ENCODE measurements around the gene G6PD. TPM values are rescaled to one million over a fixed set of nuclear protein-coding genes. Genes with fewer than 3 reads are reported as not detected.
A peak's percentile ranks its signal among the peaks of the same experiment; 100 is the strongest.

Gene G6PD
- total and polyA plus RNA-seq, 2 of the 4 experiments (the other 2 are of a cell fraction), result 77.1 to 213 TPM

DNA sequence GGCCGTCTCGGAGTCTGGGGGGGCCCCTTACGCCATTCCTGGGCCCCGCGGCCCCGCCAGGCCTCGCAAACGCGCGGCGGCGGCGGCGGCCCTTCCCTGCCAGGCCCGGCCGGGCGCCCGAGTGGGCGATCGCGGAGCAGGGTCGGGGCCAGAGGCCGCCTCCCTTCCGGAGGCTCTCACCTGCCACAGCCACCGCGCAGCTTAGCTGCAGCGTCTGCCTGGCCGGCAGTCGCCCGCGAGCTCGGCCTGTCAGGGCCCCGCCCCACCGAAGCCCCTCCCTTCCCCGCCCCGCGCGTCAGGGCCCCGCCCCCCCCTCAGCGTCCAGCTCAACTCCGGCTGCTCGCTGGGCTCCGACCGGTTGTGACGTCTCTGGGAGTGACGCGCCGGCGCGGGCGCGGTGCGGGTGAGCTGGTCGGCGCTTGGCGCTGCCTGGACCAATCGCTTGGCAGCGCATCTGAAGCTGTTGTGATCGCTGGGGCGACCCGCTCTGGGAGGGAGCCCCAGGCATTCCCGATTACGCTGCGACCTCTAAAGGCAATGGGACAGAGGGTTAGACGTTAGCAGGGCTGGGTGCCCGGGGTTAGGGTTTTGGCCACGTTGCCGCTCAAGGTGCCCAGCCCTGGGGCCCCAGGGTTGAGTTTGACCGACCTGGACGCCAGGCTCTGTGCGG is 56.1 kb downstream of the G6PD start, which contains the start of gene SLC10A3:
SLC10A3 (minus strand) TSS at position 216 of the 670 bp plus-strand sequence. CDS start 1,689 bp downstream, outside the sequence.
- peak within 1 kb of the TSS; percentile 95 for H3K9ac ChIP-seq (ENCODE audit: low read depth, low read length)
- H3K18ac ChIP-seq (ENCODE audit: low read depth, low read length), result peak within 1 kb of the TSS; percentile 71; the same call in 1 of the 2 replicates
- peaks cover 8% of the 10 kb centered on the region; the same call in 1 of the 2 replicates for H3K9me1 ChIP-seq (ENCODE audit: insufficient read depth, low read length)
- BruUV-seq (replicated peaks), result no TSS peak
- ChIA-PET POLR2A (ENCODE audit: unreplicated experiment) (interaction anchor here (0.5 to 1.0 kb wide), 2 partner anchors 12 to 119 kb away, joined by 3 read pairs; no protein-coding TSS in a partner anchor), CTCF (interaction anchor here (0.6 kb wide), 1 partner anchor 63 kb away, joined by 4 read pairs; no protein-coding TSS in a partner anchor)
- H3K27ac ChIP-seq (ENCODE audit: insufficient read depth, low read length), result peak within 1 kb of the TSS; percentile 93
- peak within 1 kb of the TSS; percentile 89 for H3K4me2 ChIP-seq (ENCODE audit: low read depth, low read length)
- peak within 1 kb of the TSS; percentile 86 to 89; a peak in 2 of 4 replicates for H4K8ac ChIP-seq (ENCODE audit: low read depth in 2 of 2, low read length in 2 of 2)
- H3K4me1 ChIP-seq (ENCODE audit: control insufficient read depth, insufficient read depth, low read length), result peaks cover 2% of the 10 kb centered on the region; the same call in 1 of the 2 replicates
- H3K23ac ChIP-seq (ENCODE audit: low read depth, low read length), result peak within 1 kb of the TSS; percentile 91
- H3K79me1 ChIP-seq (ENCODE audit: low read depth in 1 of 2, low read length in 2 of 2), result peaks cover 0 to 25% of the 10 kb centered on the region in 2 experiments; a peak in 2 of 4 replicates
- peak within 1 kb of the TSS; percentile 15; the same call in 1 of the 2 replicates for H4K91ac ChIP-seq (ENCODE audit: insufficient read depth, low read depth, low read length)
- peak within 1 kb of the TSS; percentile 66 for H2AK5ac ChIP-seq (ENCODE audit: low read depth, low read length)
- in situ Hi-C loops (cut with MboI; ENCODE audit: low sequenced_read_pairs), result no loop called here
- peak; percentile 86 for ATAC-seq (ENCODE audit: low read depth)
- intact Hi-C loops (cut with micrococcal nuclease), result loop anchor here (1.0 to 2.0 kb wide), 3 partner anchors 26 to 56 kb away; partner anchors contain the start of genes FAM3A, G6PD and IKBKG
- H4K5ac ChIP-seq (ENCODE audit: low read depth, low read length), result peak within 1 kb of the TSS; percentile 75
- H4K20me1 ChIP-seq (ENCODE audit: insufficient read depth, low read length), result no peaks in the 10 kb centered on the region; the same call in 1 of the 2 replicates
- peak within 1 kb of the TSS; percentile 96 for H2AK9ac ChIP-seq (replicated peaks; ENCODE audit: low read depth, low read length, poor library complexity)
- peaks cover 5% of the 10 kb centered on the region; the same call in 1 of the 2 replicates for H3K36me3 ChIP-seq (ENCODE audit: control insufficient read depth, insufficient read depth, low read length)
- peak within 1 kb of the TSS; percentile 91 for H2AFZ ChIP-seq (replicated peaks; ENCODE audit: low read length, poor library complexity)
- no peaks in the 10 kb centered on the region for H3K27me3 ChIP-seq (ENCODE audit: control insufficient read depth, insufficient read depth, low read length)
- 0 out of 2 replicates have a peak within 1 kb of the TSS, but pooled peaks have one; percentile 30 for H2BK120ac ChIP-seq (ENCODE audit: low read depth, low read length)
- DNase-seq, result peak; percentile 92
- H3K56ac ChIP-seq (ENCODE audit: extremely low read depth, insufficient read depth, low read length), result peak within 1 kb of the TSS; percentile 76; the same call in 1 of the 2 replicates
- 32% methylated on average over 22 of the region's 71 CpGs; no CpG with 5 or more reads in 1 of the 2 experiments for WGBS, 2 experiments (ENCODE audit: extremely low coverage in 2 of 2, insufficient read length in 1 of 2)
- H2BK5ac ChIP-seq (ENCODE audit: low read depth, low read length, poor library complexity, severe bottlenecking), result peak within 1 kb of the TSS; percentile 69
- peak within 1 kb of the TSS; percentile 85 for H3K4ac ChIP-seq (ENCODE audit: low read depth, low read length)
- no peaks in the 10 kb centered on the region for H3K9me3 ChIP-seq (ENCODE audit: control insufficient read depth, insufficient read depth, low read length)
- TF ChIP-seq NFE2L2 (IDR thresholded peaks at IDR 0.05; ENCODE audit: low read depth, low read length), result no peak
- 0 out of 2 replicates have a peak, but pooled peaks have one; percentile 13 for TF ChIP-seq RAD21 (IDR thresholded peaks at IDR 0.05; ENCODE audit: low read length)
- TF ChIP-seq CTCF (conservative IDR thresholded peaks at IDR 0.05; ENCODE audit: low read depth, low read length), result 0 out of 2 replicates have a peak, but pooled peaks have one; percentile 10
- no peak for TF ChIP-seq USF2 (IDR thresholded peaks at IDR 0.05; ENCODE audit: low read depth, low read length)
- peak; percentile 95 for TF ChIP-seq POLR2A (IDR thresholded peaks at IDR 0.05; ENCODE audit: low read depth, low read length)
- 0 out of 2 replicates have a peak, but pooled peaks have one; percentile 35 for TF ChIP-seq MAZ (IDR thresholded peaks at IDR 0.05; ENCODE audit: borderline replicate concordance, low read depth, low read length)
- TF ChIP-seq RCOR1 (IDR thresholded peaks at IDR 0.05; ENCODE audit: insufficient replicate concordance, low read length), result no peak
- H2BK15ac ChIP-seq (ENCODE audit: low read depth, low read length), result peak within 1 kb of the TSS; percentile 39; the same call in 1 of the 3 replicates
- H2BK20ac ChIP-seq (ENCODE audit: low read depth, low read length), result no peak within 1 kb of the TSS
- H3K14ac ChIP-seq (replicated peaks; ENCODE audit: low read depth, low read length), result peak within 1 kb of the TSS; percentile 86
- peak within 1 kb of the TSS; percentile 84 for H3K4me3 ChIP-seq (ENCODE audit: insufficient read depth, low read depth, low read length)
- dilution Hi-C loops (cut with HindIII; ENCODE audit: low sequenced_read_pairs, unreplicated experiment), result no loop called here
